ENCODE measurements around the gene TSPO2.

DNA sequence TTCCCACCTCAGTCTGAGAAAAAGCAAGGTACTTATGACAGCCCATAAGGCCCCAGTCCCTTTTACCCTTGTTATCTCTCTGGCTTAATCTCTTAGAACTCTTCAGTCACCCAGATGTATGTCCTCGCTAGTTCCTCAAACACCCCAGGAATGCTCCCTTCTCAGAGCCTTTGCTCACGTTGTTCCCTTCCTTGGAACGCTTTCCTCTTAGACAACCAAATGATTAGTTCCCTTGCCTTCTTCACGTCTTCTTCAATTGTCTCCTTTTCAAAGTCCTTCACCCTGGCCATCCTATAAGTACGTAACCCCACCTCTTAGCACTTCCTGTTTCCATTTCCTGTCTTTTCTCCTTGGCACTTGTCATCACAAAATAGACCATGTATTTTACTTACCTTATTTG lies 9.6 kb downstream of the TSPO2 start:
- TF ChIP-seq, protein P1, sequence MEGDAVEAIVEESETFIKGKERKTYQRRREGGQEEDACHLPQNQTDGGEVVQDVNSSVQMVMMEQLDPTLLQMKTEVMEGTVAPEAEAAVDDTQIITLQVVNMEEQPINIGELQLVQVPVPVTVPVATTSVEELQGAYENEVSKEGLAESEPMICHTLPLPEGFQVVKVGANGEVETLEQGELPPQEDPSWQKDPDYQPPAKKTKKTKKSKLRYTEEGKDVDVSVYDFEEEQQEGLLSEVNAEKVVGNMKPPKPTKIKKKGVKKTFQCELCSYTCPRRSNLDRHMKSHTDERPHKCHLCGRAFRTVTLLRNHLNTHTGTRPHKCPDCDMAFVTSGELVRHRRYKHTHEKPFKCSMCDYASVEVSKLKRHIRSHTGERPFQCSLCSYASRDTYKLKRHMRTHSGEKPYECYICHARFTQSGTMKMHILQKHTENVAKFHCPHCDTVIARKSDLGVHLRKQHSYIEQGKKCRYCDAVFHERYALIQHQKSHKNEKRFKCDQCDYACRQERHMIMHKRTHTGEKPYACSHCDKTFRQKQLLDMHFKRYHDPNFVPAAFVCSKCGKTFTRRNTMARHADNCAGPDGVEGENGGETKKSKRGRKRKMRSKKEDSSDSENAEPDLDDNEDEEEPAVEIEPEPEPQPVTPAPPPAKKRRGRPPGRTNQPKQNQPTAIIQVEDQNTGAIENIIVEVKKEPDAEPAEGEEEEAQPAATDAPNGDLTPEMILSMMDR (IDR thresholded peaks at IDR 0.05): no peak
- no peak for TF ChIP-seq EP300 (IDR thresholded peaks at IDR 0.05)

Measured in ovary (tissue), 3 donors.